ENCODE measurements around the gene NEXMIF. TPM values are rescaled to one million over a fixed set of nuclear protein-coding genes. Genes with fewer than 3 reads are reported as not detected.
"Not testable (repeated sequence)": the region's sequence is repeated elsewhere in the genome, so short reads cannot be mapped to it uniquely, and the experiment has no call there.

The NEXMIF gene
- total and polyA plus RNA-seq, 2 of the 8 experiments (the other 6 are each of a cell fraction or from before 2014, with no cell fraction given): 0.18 to 0.73 TPM

DNA sequence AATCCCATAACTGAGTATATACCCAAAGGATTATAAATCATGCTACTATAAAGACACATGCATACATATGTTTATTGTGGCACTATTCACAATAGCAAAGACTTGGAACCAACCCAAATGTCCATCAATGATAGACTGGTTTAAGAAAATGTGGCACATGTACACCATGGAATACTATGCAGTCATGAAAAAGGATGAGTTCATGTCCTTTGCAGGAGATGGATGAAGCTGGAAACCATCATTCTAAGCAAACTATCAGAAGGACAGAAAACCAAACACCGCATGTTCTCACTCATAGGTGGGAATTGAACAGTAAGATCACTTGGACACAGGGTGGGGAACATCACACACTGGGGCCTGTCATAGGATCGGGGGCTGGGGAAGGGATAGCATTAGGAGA is 223.9 kb downstream of the NEXMIF start:
- H2BK12ac ChIP-seq (ENCODE audit: low read depth, low read length); H3K18ac ChIP-seq (ENCODE audit: extremely low read depth, low read length); H2AK5ac ChIP-seq (ENCODE audit: low read depth, low read length); H3K79me1 ChIP-seq (ENCODE audit: low read depth, low read length); H4K5ac ChIP-seq (ENCODE audit: insufficient read length, low read depth, low read length); H3K4me3 ChIP-seq (ENCODE audit: extremely low read depth in 1 of 4, insufficient read depth in 2 of 4, low read depth in 3 of 4, low read length in 4 of 4); H3K4me1 ChIP-seq (replicated peaks in 1 of 4; ENCODE audit: control insufficient read depth in 3 of 4, insufficient read depth in 4 of 4, low read length in 3 of 4); H3K9ac ChIP-seq (replicated peaks in 1 of 4; ENCODE audit: extremely low read depth in 1 of 4, low read depth in 3 of 4, low read length in 3 of 4); H2BK15ac ChIP-seq (ENCODE audit: low read length); H3K4me2 ChIP-seq (ENCODE audit: insufficient read depth in 1 of 2, low read depth in 2 of 2, low read length in 2 of 2); POLR2A ChIA-PET (ENCODE audit: partially characterized antibody); H4K8ac ChIP-seq (ENCODE audit: extremely low read depth, insufficient read depth, low read length); H2BK5ac ChIP-seq (ENCODE audit: low read depth, low read length); H3K9me3 ChIP-seq (ENCODE audit: insufficient read depth in 2 of 2, low read depth in 1 of 2, low read length in 1 of 2); H2BK120ac ChIP-seq (replicated peaks; ENCODE audit: low read depth, low read length); H3K23me2 ChIP-seq (ENCODE audit: low read depth, low read length); FAIRE-seq; H3K36me3 ChIP-seq (ENCODE audit: control insufficient read depth in 2 of 4, insufficient read depth in 4 of 4, low read length in 3 of 4); H3K14ac ChIP-seq (ENCODE audit: insufficient read length); H4K20me1 ChIP-seq (replicated peaks in 1 of 2; ENCODE audit: control insufficient read depth in 1 of 2, insufficient read depth in 2 of 2, low read length in 2 of 2); H2BK20ac ChIP-seq (ENCODE audit: low read length); H3K27me3 ChIP-seq (replicated peaks in 1 of 4; ENCODE audit: control insufficient read depth in 3 of 4, extremely low read depth in 1 of 4, insufficient read depth in 3 of 4, low read length in 3 of 4); H3K56ac ChIP-seq (replicated peaks; ENCODE audit: insufficient read length, low read depth, low read length); H3K27ac ChIP-seq (ENCODE audit: low read depth, low read length); H3K79me2 ChIP-seq (ENCODE audit: control insufficient read depth in 1 of 2, insufficient read depth in 2 of 2, low read length in 2 of 2); H2AFZ ChIP-seq (ENCODE audit: low read length); H4K91ac ChIP-seq (replicated peaks; ENCODE audit: insufficient read length, low read length); DNase-seq (ENCODE audit: low read depth in 1 of 2, low spot score in 2 of 2); H3K4ac ChIP-seq (replicated peaks; ENCODE audit: insufficient read length, low read depth, low read length); CTCF ChIA-PET (ENCODE audit: partially characterized antibody); H3K23ac ChIP-seq (ENCODE audit: insufficient read length): not testable (repeated sequence)
- 87% methylated on average over 2 of the region's 2 CpGs; no CpG with 5 or more reads in 1 of the 2 experiments for WGBS, 2 experiments (ENCODE audit: extremely low coverage in 1 of 2, insufficient coverage in 1 of 2, insufficient read length in 1 of 2, insufficient replicate concordance in 2 of 2, low coverage in 1 of 2, low lambda C conversion rate in 2 of 2, missing lambda C conversion rate in 1 of 2)
